IMR-90 (cell line): ENCODE results near the gene UTP11. TPM values are rescaled to one million over a fixed set of nuclear protein-coding genes. Genes with fewer than 3 reads are reported as not detected.

Experiments
- ATAC-seq: fragments of 200-7000 bp; cut with Tn5 transposase; 2 replicates; pipeline ENCODE4 v1.9.1; 2020; ENCODE audit warnings: low read depth, mild to moderate bottlenecking, moderate library complexity
- BruUV-seq: library from RNA; stranded (reverse); fragments of 400-500 nt; replicated peaks from 2 replicates; lab custom pipeline; 2021; lab: Mats Ljungman, UMichigan
- CTCF ChIA-PET: fragments of 300-600 bp; formaldehyde crosslinking; extraction: SDS; loops from one replicate; lab custom pipeline; 2021; ENCODE audit warnings: antibody characterized with exemption; lab: Yijun Ruan, JAX
- POLR2A ChIA-PET: fragments of 300-600 bp; sonication (Branson Sonifier 250); formaldehyde crosslinking; loops from one replicate; lab custom pipeline; 2022; ENCODE audit warnings: antibody characterized with exemption; ENCODE audit not compliant: unreplicated experiment; lab: Charles Lee
- DNase-seq: peaks from one replicate; pipeline ENCODE4 v3.0.0; 2013
- H2AFZ ChIP-seq: replicated peaks from 2 replicates; pipeline ENCODE3; 2013; ENCODE audit warnings: low read length, mild to moderate bottlenecking; ENCODE audit not compliant: poor library complexity
- H2AK5ac ChIP-seq: 2 replicates; pipeline ENCODE4 v1.6.1; 2013; ENCODE audit warnings: low read depth, low read length, inconsistent platforms
- H2AK9ac ChIP-seq: replicated peaks from 2 replicates; pipeline ENCODE3; 2013; ENCODE audit warnings: mild to moderate bottlenecking, low read depth, low read length, moderate library complexity; ENCODE audit not compliant: poor library complexity
- H2BK120ac ChIP-seq: 2 replicates; pipeline ENCODE4 v1.6.1; 2013; ENCODE audit warnings: low read depth, low read length, inconsistent platforms
- H2BK15ac ChIP-seq: 3 replicates; pipeline ENCODE4 v1.6.1; 2013; ENCODE audit warnings: low read depth, low read length, inconsistent platforms
- H2BK20ac ChIP-seq: 2 replicates; pipeline ENCODE4 v1.6.1; 2013; ENCODE audit warnings: low read depth, mild to moderate bottlenecking, inconsistent platforms, low read length, moderate library complexity
- H2BK5ac ChIP-seq: 2 replicates; pipeline ENCODE4 v1.6.1; 2013; ENCODE audit warnings: mild to moderate bottlenecking, low read depth, low read length, inconsistent platforms; ENCODE audit not compliant: poor library complexity, severe bottlenecking
- H3K14ac ChIP-seq: replicated peaks from 2 replicates; pipeline ENCODE4 v1.6.1; 2013; ENCODE audit warnings: low read depth, low read length, inconsistent platforms
- H3K18ac ChIP-seq: 2 replicates; pipeline ENCODE4 v1.6.1; 2013; ENCODE audit warnings: low read depth, low read length, control low read depth
- H3K23ac ChIP-seq: 2 replicates; pipeline ENCODE4 v1.6.1; 2013; ENCODE audit warnings: low read depth, low read length, inconsistent platforms
- H3K27ac ChIP-seq: 2 replicates; pipeline ENCODE4 v1.5.1; 2013; ENCODE audit warnings: mild to moderate bottlenecking, control low read depth, low read length; ENCODE audit not compliant: insufficient read depth
- H3K27me3 ChIP-seq: 2 replicates; pipeline ENCODE4 v1.6.1; 2013; ENCODE audit warnings: low read length; ENCODE audit not compliant: control insufficient read depth, insufficient read depth
- H3K36me3 ChIP-seq: 2 replicates; pipeline ENCODE4 v1.6.1; 2013; ENCODE audit warnings: low read length, mixed read lengths; ENCODE audit not compliant: control insufficient read depth, insufficient read depth
- H3K4ac ChIP-seq: 2 replicates; pipeline ENCODE4 v1.6.1; 2013; ENCODE audit warnings: low read depth, low read length, inconsistent platforms
- H3K4me1 ChIP-seq: 2 replicates; pipeline ENCODE4 v1.6.1; 2013; ENCODE audit warnings: low read length, mixed read lengths; ENCODE audit not compliant: control insufficient read depth, insufficient read depth
- H3K4me2 ChIP-seq: 2 replicates; pipeline ENCODE4 v1.6.1; 2013; ENCODE audit warnings: low read depth, mild to moderate bottlenecking, control low read depth, low read length, moderate library complexity
- H3K4me3 ChIP-seq: 2 replicates; pipeline ENCODE4 v1.5.1; 2013; ENCODE audit warnings: low read depth, mild to moderate bottlenecking, control low read depth, low read length, moderate library complexity; ENCODE audit not compliant: insufficient read depth
- H3K56ac ChIP-seq: 2 replicates; pipeline ENCODE4 v1.6.1; 2013; ENCODE audit warnings: low read length, inconsistent platforms; ENCODE audit not compliant: insufficient read depth; ENCODE audit errors: extremely low read depth
- H3K79me1 ChIP-seq, 2 experiments: 2 replicates each; pipeline ENCODE4 v1.6.1; 2013; ENCODE audit warnings: low read length in 2 of 2, inconsistent platforms in 1 of 2, low read depth in 1 of 2
- H3K9ac ChIP-seq: 2 replicates; pipeline ENCODE4 v1.6.1; 2013; ENCODE audit warnings: low read depth, low read length, control low read depth
- H3K9me1 ChIP-seq: 2 replicates; pipeline ENCODE4 v1.6.1; 2013; ENCODE audit warnings: low read length, inconsistent platforms; ENCODE audit not compliant: insufficient read depth
- H3K9me3 ChIP-seq: 2 replicates; pipeline ENCODE4 v1.6.1; 2013; ENCODE audit warnings: low read length; ENCODE audit not compliant: control insufficient read depth, insufficient read depth
- H4K20me1 ChIP-seq: 2 replicates; pipeline ENCODE4 v1.6.1; 2013; ENCODE audit warnings: low read length, inconsistent platforms; ENCODE audit not compliant: insufficient read depth
- H4K5ac ChIP-seq: 2 replicates; pipeline ENCODE4 v1.6.1; 2013; ENCODE audit warnings: mild to moderate bottlenecking, low read depth, low read length, control low read depth
- H4K8ac ChIP-seq, 2 experiments: 2 replicates each; pipeline ENCODE4 v1.6.1; 2013; ENCODE audit warnings: low read depth in 2 of 2, low read length in 2 of 2, control low read depth in 1 of 2, inconsistent platforms in 1 of 2
- H4K91ac ChIP-seq: 2 replicates; pipeline ENCODE4 v1.6.1; 2013; ENCODE audit warnings: low read depth, low read length, inconsistent platforms; ENCODE audit not compliant: insufficient read depth
- MAFK ChIP-seq: IDR thresholded peaks from 2 replicates; pipeline ENCODE4 v1.6.1; 2012; ENCODE audit warnings: low read depth, low read length, improper control_type of control experiment
- MXI1 ChIP-seq: IDR thresholded peaks from 2 replicates; pipeline ENCODE4 v1.6.1; 2012; ENCODE audit warnings: low read depth, mild to moderate bottlenecking, low read length, moderate library complexity, borderline replicate concordance
- RCOR1 ChIP-seq: IDR thresholded peaks from 2 replicates; pipeline ENCODE4 v1.6.1; 2012; ENCODE audit warnings: mild to moderate bottlenecking, low read length, improper control_type of control experiment; ENCODE audit not compliant: insufficient replicate concordance
- RFX5 ChIP-seq: IDR thresholded peaks from 2 replicates; pipeline ENCODE4 v1.8.0; 2012; ENCODE audit warnings: low read depth, mild to moderate bottlenecking, low read length, moderate library complexity
- SMC3 ChIP-seq: fragments of 150-350 bp; IDR thresholded peaks from 2 replicates; pipeline ENCODE4 v1.6.1; 2016; ENCODE audit warnings: low read depth, mild to moderate bottlenecking, antibody characterized with exemption, low read length, moderate library complexity
- WGBS, 2 experiments: methylation state at CpG; one replicate each; pipeline versions ENCODE4 v1.1.5 to v1.1.7; 2013; ENCODE audit warnings: missing lambda C conversion rate in 2 of 2; ENCODE audit not compliant: insufficient read length in 1 of 2; ENCODE audit errors: extremely low coverage in 2 of 2; 5-methylcytosine and 5-hydroxymethylcytosine counted together
- dilution Hi-C: fragments of 300-500 bp; cut with HindIII; formaldehyde crosslinking; loops from one replicate; pipeline ENCODE4 v1.14.3; 2018; ENCODE audit warnings: low sequenced_read_pairs; ENCODE audit not compliant: unreplicated experiment
- in situ Hi-C: fragments of 300-500 bp; cut with MboI; formaldehyde crosslinking; loops from 3 replicates; pipeline ENCODE4 v1.14.3; 2019; ENCODE audit warnings: low sequenced_read_pairs, inconsistent platforms, mixed read lengths
- intact Hi-C: fragments of 100-400 bp; cut with micrococcal nuclease; formaldehyde crosslinking; loops from 2 replicates; pipeline ENCODE4 v1.10.0; 2022
- polyA plus RNA-seq, 3 experiments: library from polyadenylated mRNA; depleted of rRNA; stranded (reverse); fragments of >200 nt; gene quantifications; 2 replicates each; pipeline ENCODE4 v1.2.3, GENCODE V29; 2012; ENCODE audit warnings: low replicate concordance in 1 of 3
- total RNA-seq: library from RNA; depleted of rRNA; stranded (reverse); fragments of >200 nt; gene quantifications from 2 replicates; pipeline ENCODE4 v1.2.3, GENCODE V29; 2012
- TF ChIP-seq, protein P1 (sequence below): conservative IDR thresholded peaks from 2 replicates; pipeline ENCODE4 v1.5.1; 2012; ENCODE audit warnings: mild to moderate bottlenecking, low read depth, low read length, improper control_type of control experiment

UTP11 gene
- total and polyA plus RNA-seq, 2 of the 4 experiments (the other 2 are of a cell fraction) = 22.0 to 27.8 TPM

GRCh38 chr1:38059635-38060250 is 47.2 kb downstream of the UTP11 start:
- no TSS peak for BruUV-seq
- H3K79me1 ChIP-seq = no peaks in the 10 kb centered on the region
- no peak for DNase-seq
- no peak overlapping the region for H3K4ac ChIP-seq
- no peak overlapping the region for H3K4me2 ChIP-seq
- no peak overlapping the region for H2BK120ac ChIP-seq
- no peak overlapping the region for H3K4me3 ChIP-seq
- H2AK9ac ChIP-seq = no peak overlapping the region
- no peak overlapping the region for H3K14ac ChIP-seq
- ChIA-PET POLR2A (no interaction called here), CTCF (interaction anchor here (1.0 kb wide), 1 partner anchor 12 kb away, joined by 3 read pairs; no protein-coding TSS in a partner anchor)
- in situ Hi-C loops = no loop called here
- H2BK20ac ChIP-seq = no peak overlapping the region
- TF ChIP-seq MAFK = peak; percentile 89
- no peak for TF ChIP-seq RFX5
- TF ChIP-seq RCOR1 = no peak
- no peak for TF ChIP-seq SMC3
- TF ChIP-seq MXI1 = no peak
- TF ChIP-seq, protein P1, sequence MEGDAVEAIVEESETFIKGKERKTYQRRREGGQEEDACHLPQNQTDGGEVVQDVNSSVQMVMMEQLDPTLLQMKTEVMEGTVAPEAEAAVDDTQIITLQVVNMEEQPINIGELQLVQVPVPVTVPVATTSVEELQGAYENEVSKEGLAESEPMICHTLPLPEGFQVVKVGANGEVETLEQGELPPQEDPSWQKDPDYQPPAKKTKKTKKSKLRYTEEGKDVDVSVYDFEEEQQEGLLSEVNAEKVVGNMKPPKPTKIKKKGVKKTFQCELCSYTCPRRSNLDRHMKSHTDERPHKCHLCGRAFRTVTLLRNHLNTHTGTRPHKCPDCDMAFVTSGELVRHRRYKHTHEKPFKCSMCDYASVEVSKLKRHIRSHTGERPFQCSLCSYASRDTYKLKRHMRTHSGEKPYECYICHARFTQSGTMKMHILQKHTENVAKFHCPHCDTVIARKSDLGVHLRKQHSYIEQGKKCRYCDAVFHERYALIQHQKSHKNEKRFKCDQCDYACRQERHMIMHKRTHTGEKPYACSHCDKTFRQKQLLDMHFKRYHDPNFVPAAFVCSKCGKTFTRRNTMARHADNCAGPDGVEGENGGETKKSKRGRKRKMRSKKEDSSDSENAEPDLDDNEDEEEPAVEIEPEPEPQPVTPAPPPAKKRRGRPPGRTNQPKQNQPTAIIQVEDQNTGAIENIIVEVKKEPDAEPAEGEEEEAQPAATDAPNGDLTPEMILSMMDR = no peak
- no peak overlapping the region for H3K27ac ChIP-seq
- no peak overlapping the region for H3K56ac ChIP-seq
- WGBS, 2 experiments = 30% methylated on average over 3 of the region's 6 CpGs; no CpG with 5 or more reads in 1 of the 2 experiments
- H3K18ac ChIP-seq = no peak overlapping the region
- intact Hi-C loops = no loop called here
- H4K91ac ChIP-seq = no peak overlapping the region
- no peak for ATAC-seq
- H3K23ac ChIP-seq = no peak overlapping the region
- H3K36me3 ChIP-seq = no peaks in the 10 kb centered on the region
- no peak overlapping the region for H3K9ac ChIP-seq
- H2AK5ac ChIP-seq = no peak overlapping the region
- no peak overlapping the region for H2AFZ ChIP-seq
- H4K20me1 ChIP-seq = no peaks in the 10 kb centered on the region
- H3K4me1 ChIP-seq = no peaks in the 10 kb centered on the region
- H4K8ac ChIP-seq = no peak overlapping the region
- no peaks in the 10 kb centered on the region for H3K9me1 ChIP-seq
- H2BK5ac ChIP-seq = no peak overlapping the region
- no peak overlapping the region for H4K5ac ChIP-seq
- H3K9me3 ChIP-seq = no peaks in the 10 kb centered on the region
- H2BK15ac ChIP-seq = no peak overlapping the region
- peaks cover 20% of the 10 kb centered on the region for H3K27me3 ChIP-seq
- dilution Hi-C loops = no loop called here
